Activated CD8-positive, alpha-beta T cell treated with anti-CD3 and anti-CD28 coated beads for 36 hours (primary cell): Measurements from ENCODE around the gene GLP1R. TPM values are rescaled to one million over a fixed set of nuclear protein-coding genes. Genes with fewer than 3 reads are reported as not detected.

Experiments
- ATAC-seq: fragments of 200-7000 bp; cut with Tn5 transposase; one replicate; pipeline ENCODE4 v1.10.0; 2021; ENCODE audit warnings: mild to moderate bottlenecking, moderate library complexity
- CTCF ChIA-PET: fragments of 350-600 bp; sonication (Branson Sonifier 250); formaldehyde crosslinking; loops from one replicate; lab custom pipeline; 2021; ENCODE audit warnings: antibody characterized with exemption; lab: Charles Lee
- POLR2A ChIA-PET: fragments of 350-600 bp; sonication (Branson Sonifier 250); formaldehyde crosslinking; loops from one replicate; lab custom pipeline; 2021; ENCODE audit warnings: antibody characterized with exemption; lab: Charles Lee
- DNase-seq: peaks from one replicate; pipeline ENCODE4 v3.0.0-alpha.2; 2020
- H3K27ac Mint-ChIP-seq: one replicate; pipeline ENCODE4 v1.8.0; 2021; ENCODE audit warnings: mild to moderate bottlenecking, mixed read lengths
- H3K27me3 Mint-ChIP-seq: one replicate; pipeline ENCODE4 v1.8.0; 2021; ENCODE audit warnings: mixed read lengths
- H3K36me3 Mint-ChIP-seq: one replicate; pipeline ENCODE4 v1.8.0; 2021; ENCODE audit warnings: low read depth, mixed read lengths
- H3K4me1 Mint-ChIP-seq: one replicate; pipeline ENCODE4 v1.8.0; 2021; ENCODE audit warnings: low read depth, mixed read lengths
- H3K4me3 Mint-ChIP-seq: one replicate; pipeline ENCODE4 v1.8.0; 2021; ENCODE audit warnings: mild to moderate bottlenecking, moderate library complexity, mixed read lengths
- H3K9me3 Mint-ChIP-seq: one replicate; pipeline ENCODE4 v1.8.0; 2021; ENCODE audit warnings: mixed read lengths
- intact Hi-C: fragments of 100-400 bp; cut with micrococcal nuclease; formaldehyde crosslinking; loops from one replicate; pipeline ENCODE4 v1.10.0; 2022
- total RNA-seq, 2 experiments: library from RNA; stranded (reverse); gene quantifications; one replicate each; pipeline ENCODE4 v1.2.3, GENCODE V29; 2021
- TF ChIP-seq, protein P1 (sequence below): fragments of 200-600 bp; IDR thresholded peaks from one replicate; pipeline ENCODE4 v1.8.0; 2022; ENCODE audit warnings: antibody characterized with exemption, mild to moderate bottlenecking

The GLP1R gene
- total RNA-seq, 2 experiments from 2014 or later: 0.81 to 1.1 TPM

DNA sequence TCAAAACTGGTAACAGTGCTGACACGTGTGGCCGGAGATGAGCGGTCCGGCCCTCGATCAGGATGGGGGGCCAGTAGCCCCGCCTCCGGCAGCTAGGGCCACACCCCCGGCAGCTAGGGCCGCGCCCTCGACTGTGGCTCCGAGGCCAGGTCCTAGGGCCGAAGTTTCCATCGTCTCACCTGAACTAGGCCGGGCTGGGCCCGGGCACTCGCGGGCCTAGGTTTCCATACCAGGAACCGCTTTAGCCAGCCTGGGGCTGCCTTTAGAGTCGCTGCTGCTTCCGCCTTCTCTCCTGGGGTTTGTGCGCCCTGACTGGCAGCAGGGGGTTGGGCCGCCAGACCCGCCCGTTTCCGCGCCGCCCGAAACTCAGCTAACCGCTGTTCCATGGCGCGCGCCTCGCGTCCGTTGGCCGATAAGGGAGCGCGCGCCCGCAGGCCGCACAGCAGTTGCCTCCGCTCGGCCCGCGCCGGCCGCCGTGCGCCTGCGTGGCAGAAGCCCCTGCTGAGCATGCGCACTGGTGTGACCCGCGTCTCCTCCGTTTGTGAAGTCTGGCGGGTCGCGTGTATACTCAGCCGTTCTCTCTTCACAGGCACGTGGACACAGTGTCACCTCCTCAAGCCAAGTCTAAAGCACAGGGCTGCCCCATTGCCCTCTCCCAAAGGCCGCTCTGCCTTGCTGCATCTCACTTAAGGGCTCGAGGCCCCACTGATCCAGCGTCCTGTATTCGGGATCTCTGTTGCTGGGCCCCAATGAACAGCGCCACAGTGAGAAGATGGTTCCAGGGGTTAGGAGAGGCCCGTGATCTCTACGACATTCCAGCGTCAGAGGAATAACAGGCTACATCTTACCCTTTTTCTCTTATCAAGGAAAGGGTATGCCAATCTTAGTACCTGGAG, 66.4 kb downstream of the GLP1R start, which contains the start of gene SAYSD1:
TSS of gene SAYSD1 (minus strand) at position 483 of the 896 bp plus-strand sequence. CDS start at position 386, 97 bp downstream.
- ATAC-seq (peak; percentile 79), DNase-seq (peak; percentile 95)
- Mint-ChIP-seq H3K27ac (peak within 1 kb of the TSS; percentile 91), H3K36me3 (peaks cover 13% of the 10 kb centered on the region), H3K4me1 (peaks cover 63% of the 10 kb centered on the region), H3K27me3 (no peaks in the 10 kb centered on the region), H3K4me3 (peak within 1 kb of the TSS; percentile 89), H3K9me3 (peaks cover 2% of the 10 kb centered on the region)
- POLR2A ChIA-PET: interaction anchor here (0.7 to 1.7 kb wide), 7 partner anchors 8 to 114 kb away, joined by 3 to 5 read pairs (median 4); partner anchors contain the start of gene KCNK5
- intact Hi-C loops: no loop called here
- CTCF ChIA-PET: interaction anchor here (1.1 to 3.0 kb wide), 9 partner anchors 14 to 195 kb away, joined by 3 to 7 read pairs (median 4); no protein-coding TSS in a partner anchor
- TF ChIP-seq, protein P1, sequence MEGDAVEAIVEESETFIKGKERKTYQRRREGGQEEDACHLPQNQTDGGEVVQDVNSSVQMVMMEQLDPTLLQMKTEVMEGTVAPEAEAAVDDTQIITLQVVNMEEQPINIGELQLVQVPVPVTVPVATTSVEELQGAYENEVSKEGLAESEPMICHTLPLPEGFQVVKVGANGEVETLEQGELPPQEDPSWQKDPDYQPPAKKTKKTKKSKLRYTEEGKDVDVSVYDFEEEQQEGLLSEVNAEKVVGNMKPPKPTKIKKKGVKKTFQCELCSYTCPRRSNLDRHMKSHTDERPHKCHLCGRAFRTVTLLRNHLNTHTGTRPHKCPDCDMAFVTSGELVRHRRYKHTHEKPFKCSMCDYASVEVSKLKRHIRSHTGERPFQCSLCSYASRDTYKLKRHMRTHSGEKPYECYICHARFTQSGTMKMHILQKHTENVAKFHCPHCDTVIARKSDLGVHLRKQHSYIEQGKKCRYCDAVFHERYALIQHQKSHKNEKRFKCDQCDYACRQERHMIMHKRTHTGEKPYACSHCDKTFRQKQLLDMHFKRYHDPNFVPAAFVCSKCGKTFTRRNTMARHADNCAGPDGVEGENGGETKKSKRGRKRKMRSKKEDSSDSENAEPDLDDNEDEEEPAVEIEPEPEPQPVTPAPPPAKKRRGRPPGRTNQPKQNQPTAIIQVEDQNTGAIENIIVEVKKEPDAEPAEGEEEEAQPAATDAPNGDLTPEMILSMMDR: no peak

DNA sequence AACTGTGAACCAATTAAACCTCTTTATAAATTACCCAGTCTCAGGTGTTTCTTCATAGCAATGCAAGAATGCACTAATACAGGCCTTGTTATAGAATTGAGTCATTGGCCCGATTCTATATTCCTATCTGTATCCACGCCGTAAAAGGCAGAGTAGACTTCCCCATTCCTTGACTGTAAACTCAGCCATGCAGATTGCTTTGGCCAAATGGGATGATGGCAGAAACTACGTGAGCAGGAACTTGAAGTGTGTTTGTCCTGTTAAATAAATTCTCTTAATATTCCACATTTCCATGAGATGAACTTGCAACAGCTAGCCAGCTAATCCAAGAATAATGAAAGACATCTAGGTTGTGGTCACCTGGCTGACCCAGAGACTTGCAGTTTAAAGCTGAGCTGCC, 70.3 kb downstream of the GLP1R start:
- DNase-seq (no peak), ATAC-seq (no peak)
- H3K9me3 Mint-ChIP-seq: peaks cover 2% of the 10 kb centered on the region
- POLR2A ChIA-PET: no interaction called here
- no peak overlapping the region for H3K4me3 Mint-ChIP-seq
- intact Hi-C loops: no loop called here
- no peaks in the 10 kb centered on the region for H3K27me3 Mint-ChIP-seq
- TF ChIP-seq, protein P1: no peak
- peaks cover 24% of the 10 kb centered on the region for H3K4me1 Mint-ChIP-seq
- no peak overlapping the region for H3K27ac Mint-ChIP-seq
- CTCF ChIA-PET: interaction anchor here (1.2 to 1.5 kb wide), 2 partner anchors 31 to 184 kb away, joined by 3 to 4 read pairs; no protein-coding TSS in a partner anchor
- no peaks in the 10 kb centered on the region for H3K36me3 Mint-ChIP-seq

DNA sequence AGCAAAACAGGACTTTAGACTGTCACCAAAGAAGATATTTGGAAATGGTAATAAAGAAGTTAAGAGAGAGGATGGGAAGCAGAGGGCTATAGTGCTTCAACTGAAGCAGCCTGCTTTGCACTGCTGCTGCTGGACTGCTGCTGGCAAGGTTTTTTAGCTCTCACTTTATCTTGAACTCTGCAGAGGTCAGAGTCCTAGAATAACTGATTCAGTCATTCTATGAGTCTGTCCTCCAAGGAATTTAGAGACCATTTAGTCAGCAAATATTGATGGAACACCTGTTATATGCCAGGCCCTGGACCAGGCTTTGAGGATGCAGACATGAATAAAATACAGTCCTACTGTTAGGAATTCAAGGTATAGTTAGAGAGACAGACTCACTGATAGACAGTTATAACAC, 75.5 kb downstream of the GLP1R start:
- H3K4me3 Mint-ChIP-seq: no peak overlapping the region
- H3K36me3 Mint-ChIP-seq: no peaks in the 10 kb centered on the region
- CTCF ChIA-PET: interaction anchor here (1.0 to 1.5 kb wide), 4 partner anchors 8 to 178 kb away, joined by 3 to 5 read pairs (median 3); no protein-coding TSS in a partner anchor
- peaks cover 1% of the 10 kb centered on the region for H3K27me3 Mint-ChIP-seq
- intact Hi-C loops: no loop called here
- TF ChIP-seq, protein P1: no peak
- no peaks in the 10 kb centered on the region for H3K9me3 Mint-ChIP-seq
- H3K4me1 Mint-ChIP-seq: no peaks in the 10 kb centered on the region
- ATAC-seq: no peak
- POLR2A ChIA-PET: interaction anchor here (2.1 kb wide), 1 partner anchor 28 kb away, joined by 5 read pairs; no protein-coding TSS in a partner anchor
- no peak overlapping the region for H3K27ac Mint-ChIP-seq
- DNase-seq: no peak

DNA sequence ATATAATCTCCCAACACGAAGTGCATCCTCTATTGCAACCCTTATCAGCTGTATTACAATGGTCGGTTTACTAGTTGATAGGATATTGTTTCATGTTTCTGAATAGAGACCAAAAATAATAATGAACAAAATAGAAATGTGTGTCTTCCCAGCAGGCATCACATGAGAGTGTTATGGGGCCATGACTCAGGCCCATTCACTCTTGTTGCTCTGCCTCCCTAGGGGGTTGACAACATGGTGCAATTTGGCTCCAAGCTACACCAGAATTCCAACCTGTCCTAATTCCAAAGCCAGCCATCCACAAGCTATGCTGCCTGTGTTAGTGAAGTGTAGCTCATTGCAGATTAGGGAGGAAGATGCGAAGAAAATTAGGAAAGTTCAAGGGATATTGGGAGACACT, 79.5 kb downstream of the GLP1R start:
- POLR2A ChIA-PET: no interaction called here
- TF ChIP-seq, protein P1: no peak
- Mint-ChIP-seq H3K4me1 (no peaks in the 10 kb centered on the region), H3K4me3 (no peak overlapping the region), H3K36me3 (no peaks in the 10 kb centered on the region), H3K27ac (no peak overlapping the region), H3K9me3 (peaks cover 2% of the 10 kb centered on the region), H3K27me3 (peaks cover 7% of the 10 kb centered on the region)
- intact Hi-C loops: no loop called here
- CTCF ChIA-PET: interaction anchor here (1.0 kb wide), 1 partner anchor 35 kb away, joined by 3 read pairs; no protein-coding TSS in a partner anchor
- DNase-seq: no peak
- ATAC-seq: no peak
